ENCODE results near the gene DCP2. TPM values are rescaled to one million over a fixed set of nuclear protein-coding genes. Genes with fewer than 3 reads are reported as not detected.
A peak's percentile ranks its signal among the peaks of the same experiment; 100 is the strongest.

The DCP2 gene
- total RNA-seq, 4 donors from 2014 or later = 20.7 to 27.3 (median 22.1) TPM

DNA sequence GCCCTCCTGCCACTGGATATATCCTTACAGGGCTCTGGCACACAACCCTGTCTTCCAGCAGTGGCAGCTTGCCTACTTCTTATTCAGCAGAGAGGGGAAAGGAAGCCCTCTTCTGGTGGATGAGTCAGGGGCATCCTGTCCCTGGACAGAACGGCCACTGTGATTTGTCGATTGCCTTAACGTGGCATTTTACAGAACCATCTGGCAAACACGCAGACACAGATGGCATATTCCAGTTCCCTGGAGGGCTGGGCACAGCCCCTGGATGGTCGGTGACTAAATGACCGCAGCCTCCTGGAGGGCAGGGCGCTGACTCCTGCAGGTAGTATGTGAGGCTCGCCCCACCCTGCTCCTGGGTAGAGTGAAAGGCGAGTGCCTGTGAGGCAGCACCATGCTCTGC is 62.1 kb downstream of the DCP2 start:
- H3K4me3 ChIP-seq (ENCODE audit: low read depth, poor library complexity, severe bottlenecking) = no peak overlapping the region
- 65 to 80% methylated on average over 8 to 9 of the region's 9 CpGs for WGBS, 2 donors
- TF ChIP-seq, protein P1, sequence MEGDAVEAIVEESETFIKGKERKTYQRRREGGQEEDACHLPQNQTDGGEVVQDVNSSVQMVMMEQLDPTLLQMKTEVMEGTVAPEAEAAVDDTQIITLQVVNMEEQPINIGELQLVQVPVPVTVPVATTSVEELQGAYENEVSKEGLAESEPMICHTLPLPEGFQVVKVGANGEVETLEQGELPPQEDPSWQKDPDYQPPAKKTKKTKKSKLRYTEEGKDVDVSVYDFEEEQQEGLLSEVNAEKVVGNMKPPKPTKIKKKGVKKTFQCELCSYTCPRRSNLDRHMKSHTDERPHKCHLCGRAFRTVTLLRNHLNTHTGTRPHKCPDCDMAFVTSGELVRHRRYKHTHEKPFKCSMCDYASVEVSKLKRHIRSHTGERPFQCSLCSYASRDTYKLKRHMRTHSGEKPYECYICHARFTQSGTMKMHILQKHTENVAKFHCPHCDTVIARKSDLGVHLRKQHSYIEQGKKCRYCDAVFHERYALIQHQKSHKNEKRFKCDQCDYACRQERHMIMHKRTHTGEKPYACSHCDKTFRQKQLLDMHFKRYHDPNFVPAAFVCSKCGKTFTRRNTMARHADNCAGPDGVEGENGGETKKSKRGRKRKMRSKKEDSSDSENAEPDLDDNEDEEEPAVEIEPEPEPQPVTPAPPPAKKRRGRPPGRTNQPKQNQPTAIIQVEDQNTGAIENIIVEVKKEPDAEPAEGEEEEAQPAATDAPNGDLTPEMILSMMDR (IDR thresholded peaks at IDR 0.05) = no peak
- no peak for TF ChIP-seq POLR2A (IDR thresholded peaks at IDR 0.05)
- intact Hi-C loops (cut with DNase I; ENCODE audit: low total_unique reads) = no loop called here
- DNase-seq (ENCODE audit: low spot score in 2 of 2) = peak in 1 of 2 donors; percentile 34

DNA sequence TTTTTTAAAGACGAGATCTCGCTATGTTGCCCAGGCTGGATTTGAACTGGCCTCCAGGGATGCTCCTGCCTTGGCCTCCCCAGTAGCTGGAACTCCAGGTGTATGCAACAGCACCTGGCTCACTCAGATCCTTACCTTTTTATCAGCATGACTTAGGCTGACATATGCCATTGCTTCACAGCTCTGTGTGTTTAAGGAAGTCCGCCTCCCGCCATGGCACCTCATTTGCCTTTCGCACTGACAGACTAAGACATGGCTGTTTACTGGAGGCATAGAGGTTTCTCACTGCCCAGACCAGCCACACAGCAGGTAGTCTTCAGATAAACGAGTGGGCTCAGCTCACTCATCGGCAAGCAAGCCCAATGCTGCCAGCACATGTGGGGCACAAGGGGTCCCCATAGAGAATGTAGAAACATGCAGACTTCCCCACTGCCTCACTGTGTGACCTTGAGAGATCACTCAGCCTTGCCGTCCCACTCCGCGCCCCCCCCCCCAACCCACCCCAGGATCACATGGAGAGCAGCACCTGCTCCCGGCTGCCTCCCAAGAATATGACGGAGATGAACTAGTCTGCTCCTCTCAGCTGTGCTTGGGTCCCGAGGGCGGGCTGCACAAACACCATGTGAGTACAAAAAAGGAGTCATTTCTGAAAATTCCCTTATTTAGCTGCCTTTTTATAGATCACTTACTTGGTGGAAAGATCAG is 62.8 kb downstream of the DCP2 start:
- H3K4me3 ChIP-seq (ENCODE audit: low read depth, poor library complexity, severe bottlenecking) = no peak overlapping the region
- DNase-seq (ENCODE audit: low spot score in 2 of 2) = peak in 1 of 2 donors; percentile 43
- intact Hi-C loops (cut with DNase I; ENCODE audit: low total_unique reads) = no loop called here
- TF ChIP-seq, protein P1 (IDR thresholded peaks at IDR 0.05) = no peak
- TF ChIP-seq POLR2A (IDR thresholded peaks at IDR 0.05) = no peak
- WGBS, 2 donors = 88 to 91% methylated on average over 12 to 14 of the region's 14 CpGs

DNA sequence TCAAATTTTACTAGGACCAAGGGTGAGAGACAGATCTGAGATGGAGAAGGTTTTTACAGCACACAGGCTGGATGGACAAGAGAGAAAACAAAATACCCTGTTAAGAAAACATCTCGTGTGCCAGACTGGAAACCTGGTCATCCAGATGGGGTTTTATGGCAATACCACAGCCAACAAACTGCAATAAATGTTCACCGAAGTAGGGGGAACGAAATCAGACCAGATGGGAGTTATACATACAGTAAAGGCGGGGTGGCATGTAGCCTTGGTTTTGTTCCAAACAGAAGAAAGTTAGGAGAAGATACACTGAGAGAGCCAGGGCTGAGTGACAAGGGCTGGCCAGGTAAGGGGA is 63.3 kb downstream of the DCP2 start:
- no peak for TF ChIP-seq POLR2A (IDR thresholded peaks at IDR 0.05)
- TF ChIP-seq, protein P1 (IDR thresholded peaks at IDR 0.05) = no peak
- DNase-seq (ENCODE audit: low spot score in 2 of 2) = peak in 1 of 2 donors; percentile 37
- intact Hi-C loops (cut with DNase I; ENCODE audit: low total_unique reads) = no loop called here
- 88 to 89% methylated on average over 4 of the region's 4 CpGs for WGBS, 2 donors
- H3K4me3 ChIP-seq (ENCODE audit: low read depth, poor library complexity, severe bottlenecking) = no peak overlapping the region

DNA sequence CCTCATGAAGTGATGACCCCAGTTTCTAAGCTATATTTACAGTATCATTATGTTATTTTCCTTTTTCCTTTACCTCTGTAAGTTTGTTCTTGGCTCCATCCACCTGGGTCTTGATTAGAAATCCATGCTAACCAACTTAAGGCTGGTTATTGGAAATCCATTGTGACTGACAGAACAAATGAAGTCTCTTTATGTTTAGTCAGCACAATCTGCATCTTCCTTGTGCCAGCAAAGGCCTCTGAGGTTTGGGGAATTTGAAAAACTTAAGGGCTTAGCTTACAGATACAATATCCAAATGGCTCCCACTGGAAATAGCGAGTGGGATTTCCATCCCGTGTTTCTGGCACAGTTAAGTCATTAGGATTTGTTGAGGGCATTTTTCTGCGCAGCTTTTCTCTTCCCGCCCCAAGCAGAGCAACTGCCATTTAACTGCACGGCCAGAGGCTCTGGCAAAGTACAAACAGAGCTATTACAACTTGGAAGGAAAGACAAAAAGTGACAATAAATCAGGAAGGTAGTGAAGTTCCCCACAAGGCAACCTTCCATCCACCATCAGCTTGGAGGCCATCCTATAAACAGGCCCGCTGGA is 64.2 kb downstream of the DCP2 start:
- intact Hi-C loops (cut with DNase I; ENCODE audit: low total_unique reads) = no loop called here
- peak in 1 of 2 donors; percentile 23 for DNase-seq (ENCODE audit: low spot score in 2 of 2)
- H3K4me3 ChIP-seq (ENCODE audit: low read depth, poor library complexity, severe bottlenecking) = no peak overlapping the region
- TF ChIP-seq POLR2A (IDR thresholded peaks at IDR 0.05) = no peak
- WGBS, 2 donors = 76 to 81% methylated on average over 6 of the region's 6 CpGs

DNA sequence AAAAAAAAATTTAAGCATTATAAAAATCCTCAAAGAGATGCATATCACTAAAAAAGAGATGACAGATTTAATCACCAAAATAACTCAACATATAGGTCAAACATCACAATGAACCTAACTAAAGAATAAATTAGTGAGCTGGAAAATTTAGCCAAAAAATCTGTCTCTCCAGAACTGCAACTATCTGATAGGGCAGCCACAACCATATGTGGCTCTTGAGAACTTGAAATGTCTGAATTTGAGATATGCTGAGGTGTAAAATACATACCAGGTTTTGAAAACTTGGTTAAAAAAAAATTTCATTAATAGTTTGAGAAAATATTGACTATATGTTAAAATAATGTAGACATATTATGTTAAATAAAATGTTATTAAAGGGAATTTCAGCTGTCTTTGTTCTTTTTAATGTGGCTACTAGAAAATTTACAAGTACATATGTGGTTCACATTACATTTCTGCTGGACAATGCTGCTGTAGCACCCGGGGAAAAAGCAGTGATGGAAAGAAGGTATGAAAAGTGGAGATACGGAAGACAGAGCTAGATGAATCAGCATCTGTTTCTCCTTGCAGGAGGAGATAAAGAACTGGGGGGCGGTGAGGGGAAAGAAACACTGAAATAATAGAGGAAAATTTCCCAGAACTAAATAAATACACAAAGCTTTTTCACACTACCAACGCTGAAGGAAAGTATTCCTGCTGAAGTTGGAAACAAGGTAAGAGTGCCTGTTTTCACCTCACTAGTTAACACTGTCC is 66.1 kb downstream of the DCP2 start:
- TF ChIP-seq, protein P1 (IDR thresholded peaks at IDR 0.05) = no peak
- no peak for TF ChIP-seq POLR2A (IDR thresholded peaks at IDR 0.05)
- intact Hi-C loops (cut with DNase I; ENCODE audit: low total_unique reads) = no loop called here
- no peak overlapping the region for H3K4me3 ChIP-seq (ENCODE audit: low read depth, poor library complexity, severe bottlenecking)
- WGBS, 2 donors = 89 to 90% methylated on average over 4 of the region's 4 CpGs
- peak in 1 of 2 donors; percentile 2 for DNase-seq (ENCODE audit: low spot score in 2 of 2)

DNA sequence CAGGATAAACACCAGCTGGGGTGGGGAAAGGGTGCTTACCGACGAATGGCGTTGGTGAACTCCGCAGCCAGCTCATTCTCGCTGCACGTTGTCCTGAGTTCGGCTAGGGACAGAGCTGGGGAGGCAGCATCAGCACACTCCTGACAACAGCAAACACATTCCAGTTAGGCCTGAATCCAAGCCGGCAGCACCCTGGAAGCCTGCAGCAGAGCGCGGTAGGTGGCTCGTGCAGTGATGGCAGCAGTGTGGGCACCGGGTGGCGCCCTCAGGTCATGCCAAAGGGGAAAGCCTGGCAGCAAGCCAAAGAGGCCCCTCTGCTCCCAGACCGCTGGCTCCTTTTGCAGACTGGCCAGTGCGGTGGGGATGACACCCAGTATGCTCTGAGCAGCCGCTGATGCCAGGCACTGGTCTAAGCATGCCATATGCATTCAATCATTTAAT is 66.9 kb downstream of the DCP2 start:
- no peak overlapping the region for H3K4me3 ChIP-seq (ENCODE audit: low read depth, poor library complexity, severe bottlenecking)
- TF ChIP-seq, protein P1 (IDR thresholded peaks at IDR 0.05) = no peak
- TF ChIP-seq POLR2A (IDR thresholded peaks at IDR 0.05) = no peak
- intact Hi-C loops (cut with DNase I; ENCODE audit: low total_unique reads) = no loop called here
- DNase-seq (ENCODE audit: low spot score in 2 of 2) = peak in 1 of 2 donors; percentile 87
- 64 to 89% methylated on average over 16 of the region's 16 CpGs for WGBS, 2 donors

Data from lower leg skin (tissue), 4 donors.